SH-SY5Y (cell line): ENCODE measurements around the gene GALNT13.

Experiments used
- GATA2 ChIP-seq: IDR thresholded peaks from 2 replicates; pipeline ENCODE4 v1.6.1; 2011; ENCODE audit warnings: mild to moderate bottlenecking, low read depth, low read length
- GATA3 ChIP-seq: IDR thresholded peaks from 2 replicates; pipeline ENCODE4 v1.6.1; 2011; ENCODE audit warnings: low read depth, mild to moderate bottlenecking, low read length, moderate library complexity

DNA sequence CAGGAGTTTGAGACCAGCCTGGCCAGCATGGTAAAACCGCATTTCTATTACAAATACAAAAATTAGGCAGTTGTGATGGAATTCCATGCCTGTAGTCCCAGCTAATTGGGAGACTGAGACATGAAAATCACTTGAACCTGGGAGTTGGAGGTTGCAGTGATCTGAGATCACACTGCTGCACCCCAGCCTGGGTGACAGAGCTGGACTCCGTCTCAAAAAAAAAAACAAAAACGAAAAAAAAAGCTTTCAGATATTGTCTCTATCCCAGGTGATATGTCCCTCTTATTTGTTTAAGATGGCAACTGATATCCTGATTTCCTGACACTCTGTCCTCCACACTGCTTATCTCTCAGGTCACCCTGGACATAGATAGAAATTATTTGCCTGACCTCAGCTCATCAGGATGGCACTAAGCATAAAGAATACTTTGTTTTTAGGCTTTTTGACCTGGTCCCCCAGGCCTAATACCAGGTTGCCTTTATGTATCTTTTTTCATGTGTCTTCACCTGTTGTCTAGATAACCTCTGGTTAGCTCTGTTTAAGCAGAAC is 531.6 kb downstream of the GALNT13 start:
- TF ChIP-seq GATA2 (no peak), GATA3 (no peak)
